Astrocyte of the cerebellum (primary cell): ENCODE data around the gene THAP8.

Experiments
- DNase-seq: peaks from one replicate; pipeline ENCODE4 v3.0.0-alpha.2; 2011; ENCODE audit warnings: low read depth
- H3K4me3 ChIP-seq: 2 replicates; pipeline ENCODE4 v1.5.1; 2011; ENCODE audit warnings: mild to moderate bottlenecking, low read depth, low read length, moderate library complexity
- CTCF ChIP-seq: IDR thresholded peaks from 2 replicates; pipeline ENCODE4 v1.5.1; 2012; ENCODE audit warnings: low read length, low read depth, moderate library complexity, mild to moderate bottlenecking; ENCODE audit errors: missing control alignments
- in situ Hi-C: cut with HindIII; loops from 2 replicates; pipeline ENCODE4 v1.10.0; 2017; ENCODE audit warnings: low sequenced_read_pairs

Gene THAP8

GRCh38 chr19:36093687-36094086 is 39.6 kb upstream of the THAP8 start:
- TF ChIP-seq CTCF: no peak
- no peak for DNase-seq
- in situ Hi-C loops: no loop called here
- no peak overlapping the region for H3K4me3 ChIP-seq

GRCh38 chr19:36093146-36093662 is 39.1 kb upstream of the THAP8 start:
- DNase-seq: no peak
- in situ Hi-C loops: no loop called here
- no peak overlapping the region for H3K4me3 ChIP-seq
- TF ChIP-seq CTCF: no peak

- DNase-seq: no peak
- no peak for TF ChIP-seq CTCF
- no peak overlapping the region for H3K4me3 ChIP-seq
- in situ Hi-C loops: no loop called here
These were observed 38.5 kb upstream of the THAP8 start for GRCh38 chr19:36092566-36092965.

- TF ChIP-seq CTCF: no peak
- no peak for DNase-seq
- H3K4me3 ChIP-seq: no peak overlapping the region
- in situ Hi-C loops: no loop called here
These were observed 37.0 kb upstream of the THAP8 start for GRCh38 chr19:36090910-36091695.

- no peak for TF ChIP-seq CTCF
- in situ Hi-C loops: no loop called here
- DNase-seq: no peak
- H3K4me3 ChIP-seq: no peak overlapping the region
These were observed 35.8 kb upstream of the THAP8 start for GRCh38 chr19:36089847-36090246.

GRCh38 chr19:36086326-36086725 is 32.2 kb upstream of the THAP8 start:
- TF ChIP-seq CTCF: no peak
- in situ Hi-C loops: no loop called here
- H3K4me3 ChIP-seq: no peak overlapping the region
- DNase-seq: no peak
